ENCODE measurements around the gene MED13L.
A peak's percentile ranks its signal among the peaks of the same experiment; 100 is the strongest.
"Not testable (repeated sequence)": the region's sequence is repeated elsewhere in the genome, so short reads cannot be mapped to it uniquely, and the experiment has no call there.

MED13L gene

DNA sequence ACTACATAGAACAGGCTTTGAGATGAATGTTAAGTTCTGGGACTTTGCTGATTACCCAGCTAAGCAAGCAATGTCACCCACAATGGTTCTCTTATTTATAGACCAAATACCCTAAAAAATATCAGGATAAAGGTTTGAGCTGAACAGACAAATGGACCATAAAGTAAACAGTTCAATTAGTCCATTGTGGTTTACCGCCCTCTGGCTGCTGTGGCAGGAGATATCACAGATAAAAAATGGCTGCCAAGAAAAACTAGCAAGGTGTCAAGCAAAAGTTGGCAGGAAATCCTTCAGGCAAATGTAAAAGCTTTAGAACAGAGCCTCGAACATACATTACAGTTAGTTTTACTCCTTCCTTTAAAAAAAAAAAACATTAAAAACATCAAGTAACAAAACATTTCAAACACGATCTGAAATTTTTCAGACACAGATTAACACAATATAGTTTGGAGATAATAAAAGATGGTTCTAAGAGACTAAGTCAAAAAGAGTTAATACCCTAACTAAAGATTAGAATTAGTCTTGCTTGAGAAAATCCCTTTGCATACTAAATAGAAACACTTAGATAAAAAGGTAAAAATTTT is 41.3 kb downstream of the MED13L start:
- peak; percentile 77 for DNase-seq
- in situ Hi-C loops (cut with HindIII; ENCODE audit: low pct_ligation_motif_present, low pct_unique_long_range_greater_than_20kb, low sequenced_read_pairs), result no loop called here

DNA sequence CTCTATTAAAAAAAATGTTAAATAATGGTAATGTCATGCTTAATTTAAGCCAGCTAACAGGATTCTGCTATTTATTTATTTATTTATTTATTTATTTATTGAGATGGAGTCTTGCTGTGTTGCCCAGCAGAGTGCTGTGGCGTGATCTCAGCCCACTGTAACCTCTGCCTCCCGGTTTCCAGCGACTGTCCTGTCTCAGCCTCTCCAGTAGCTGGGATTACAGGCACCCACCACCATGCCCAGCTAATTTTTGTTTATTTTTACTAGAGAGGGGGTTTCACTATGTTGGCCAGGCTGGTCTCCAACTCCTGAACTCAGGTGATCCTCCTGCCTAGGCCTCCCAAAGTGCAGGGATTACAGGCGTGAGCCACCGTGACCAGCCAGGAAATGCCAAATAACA is 43.3 kb downstream of the MED13L start:
- in situ Hi-C loops (cut with HindIII; ENCODE audit: low pct_ligation_motif_present, low pct_unique_long_range_greater_than_20kb, low sequenced_read_pairs); DNase-seq: not testable (repeated sequence)

DNA sequence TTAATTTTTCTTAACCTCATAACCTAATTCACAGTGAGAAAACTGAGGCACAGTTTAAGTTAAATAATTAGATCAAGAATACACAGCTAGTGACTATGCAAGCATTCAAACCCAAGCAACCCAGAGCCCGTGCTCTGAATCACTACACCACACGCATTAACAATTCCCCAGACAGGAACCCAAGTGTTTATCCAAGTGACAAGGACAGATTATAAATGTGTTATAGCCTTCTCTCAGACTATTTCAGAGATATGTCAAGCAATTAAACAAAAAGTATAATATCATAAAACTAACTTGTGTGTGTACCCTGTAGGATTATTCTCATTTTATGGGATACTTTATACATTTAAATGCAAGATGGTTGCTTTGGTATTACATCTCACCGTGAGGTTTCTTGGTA is 43.8 kb downstream of the MED13L start:
- in situ Hi-C loops (cut with HindIII; ENCODE audit: low pct_ligation_motif_present, low pct_unique_long_range_greater_than_20kb, low sequenced_read_pairs), result no loop called here
- no peak for DNase-seq

DNA sequence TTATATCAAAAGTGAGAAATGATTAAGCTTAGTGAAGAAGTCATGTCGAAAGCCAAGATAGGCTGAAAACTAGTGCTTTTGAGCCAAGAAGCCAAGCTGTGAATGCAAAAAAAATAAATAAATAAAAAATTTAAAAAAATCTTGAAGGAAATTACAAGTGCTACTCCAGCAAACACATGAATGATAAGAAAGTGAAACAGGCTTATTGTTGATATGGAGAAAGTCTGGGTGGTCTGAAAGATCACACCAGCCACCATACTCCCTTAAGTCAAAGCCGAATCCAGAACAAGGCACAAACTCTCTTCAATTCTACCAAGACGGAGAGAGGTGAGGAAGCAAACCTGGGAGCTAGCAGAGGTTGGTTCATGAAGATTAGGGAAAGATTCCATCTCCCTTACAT is 49.7 kb downstream of the MED13L start:
- in situ Hi-C loops (cut with HindIII; ENCODE audit: low pct_ligation_motif_present, low pct_unique_long_range_greater_than_20kb, low sequenced_read_pairs), result no loop called here
- DNase-seq, result no peak

DNA sequence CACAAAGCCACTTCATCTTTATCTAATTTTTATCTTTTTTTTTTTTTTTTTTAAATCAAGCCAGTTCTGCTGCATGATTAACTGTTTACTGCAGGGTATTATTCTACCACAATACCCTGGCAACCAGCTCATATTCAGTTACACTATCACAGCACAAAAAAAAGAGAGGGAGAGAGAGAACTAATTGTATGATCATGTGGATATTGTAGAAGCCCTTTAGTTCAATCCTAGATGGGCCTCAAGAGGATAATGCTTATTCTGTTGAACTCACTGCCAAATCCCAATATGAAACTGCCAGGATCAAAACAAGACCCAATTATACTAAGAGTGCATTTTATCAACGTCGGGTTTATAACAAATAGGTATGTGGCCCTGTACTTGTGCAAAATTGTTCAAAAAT is 51.5 kb downstream of the MED13L start:
- in situ Hi-C loops (cut with HindIII; ENCODE audit: low pct_ligation_motif_present, low pct_unique_long_range_greater_than_20kb, low sequenced_read_pairs), result no loop called here
- DNase-seq, result no peak

DNA sequence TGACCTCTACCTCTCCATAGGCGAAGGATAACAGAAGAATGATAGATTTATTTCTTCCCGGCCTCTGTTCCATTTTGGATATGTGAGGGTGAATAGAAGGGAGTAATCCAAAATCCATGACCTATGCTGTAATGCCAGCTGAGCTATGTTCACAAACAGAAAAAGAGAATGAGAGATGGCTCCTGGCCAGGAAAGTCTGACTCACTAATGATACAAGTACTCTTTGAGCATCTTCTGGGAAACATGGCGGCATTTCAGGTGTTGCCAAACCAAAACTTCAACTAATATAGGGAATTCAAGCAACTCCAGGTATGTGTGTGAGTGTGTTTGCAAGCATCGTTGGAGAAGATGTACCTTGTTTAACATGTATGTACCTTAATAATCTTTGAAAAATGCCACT is 55.1 kb downstream of the MED13L start:
- peak; percentile 67 for DNase-seq
- in situ Hi-C loops (cut with HindIII; ENCODE audit: low pct_ligation_motif_present, low pct_unique_long_range_greater_than_20kb, low sequenced_read_pairs), result no loop called here

DNA sequence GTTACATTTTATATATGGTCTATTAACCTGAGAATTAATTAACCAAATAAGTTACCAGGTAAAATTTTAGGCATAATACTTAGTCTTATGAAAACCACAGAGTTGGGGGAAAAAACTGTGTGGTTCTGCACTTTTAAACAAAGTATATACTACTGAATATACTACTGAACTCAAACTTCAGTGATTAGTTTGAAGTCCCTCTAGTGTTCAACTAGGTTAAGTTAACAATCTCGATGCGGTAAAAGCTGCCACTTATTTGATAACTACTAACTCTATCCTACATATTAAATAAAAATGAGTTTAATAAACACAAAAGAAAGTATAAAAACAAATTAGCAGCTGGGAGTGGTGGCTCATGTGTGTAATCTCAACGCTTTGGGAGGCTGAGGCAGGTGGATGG is 56.7 kb downstream of the MED13L start:
- DNase-seq, result no peak
- in situ Hi-C loops (cut with HindIII; ENCODE audit: low pct_ligation_motif_present, low pct_unique_long_range_greater_than_20kb, low sequenced_read_pairs), result no loop called here

DNA sequence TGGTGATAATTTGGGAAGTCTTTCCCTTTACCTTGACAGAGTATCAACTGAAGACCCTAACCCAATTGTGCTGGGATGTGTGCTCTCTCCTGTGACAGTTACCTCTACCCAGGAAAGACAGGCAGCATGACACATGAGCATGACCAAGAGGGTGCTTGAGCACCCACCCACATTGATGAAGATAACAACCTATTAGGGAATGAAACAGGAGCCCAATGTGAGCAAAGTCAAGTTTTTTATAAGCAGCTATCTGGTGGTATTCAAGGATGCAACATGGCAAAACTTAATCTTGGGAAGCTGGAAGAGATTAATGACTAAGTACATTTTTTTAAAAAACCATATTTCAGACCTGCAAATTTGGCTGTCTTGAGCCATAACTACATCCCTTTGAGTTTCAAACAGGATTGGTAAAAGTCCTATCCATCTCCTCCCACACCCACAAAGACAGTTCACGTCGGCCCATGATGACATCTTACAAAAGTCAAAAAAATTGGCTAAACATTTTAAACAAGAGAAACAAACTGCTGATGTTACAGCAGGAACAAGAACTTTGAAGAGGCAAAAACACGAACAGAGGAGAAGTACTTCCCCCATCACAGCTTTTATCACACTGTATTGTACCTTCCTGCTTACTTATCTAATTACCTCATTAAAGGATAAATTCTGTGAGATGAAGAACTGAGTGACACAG is 60.3 kb downstream of the MED13L start:
- in situ Hi-C loops (cut with HindIII; ENCODE audit: low pct_ligation_motif_present, low pct_unique_long_range_greater_than_20kb, low sequenced_read_pairs), result no loop called here
- no peak for DNase-seq

DNA sequence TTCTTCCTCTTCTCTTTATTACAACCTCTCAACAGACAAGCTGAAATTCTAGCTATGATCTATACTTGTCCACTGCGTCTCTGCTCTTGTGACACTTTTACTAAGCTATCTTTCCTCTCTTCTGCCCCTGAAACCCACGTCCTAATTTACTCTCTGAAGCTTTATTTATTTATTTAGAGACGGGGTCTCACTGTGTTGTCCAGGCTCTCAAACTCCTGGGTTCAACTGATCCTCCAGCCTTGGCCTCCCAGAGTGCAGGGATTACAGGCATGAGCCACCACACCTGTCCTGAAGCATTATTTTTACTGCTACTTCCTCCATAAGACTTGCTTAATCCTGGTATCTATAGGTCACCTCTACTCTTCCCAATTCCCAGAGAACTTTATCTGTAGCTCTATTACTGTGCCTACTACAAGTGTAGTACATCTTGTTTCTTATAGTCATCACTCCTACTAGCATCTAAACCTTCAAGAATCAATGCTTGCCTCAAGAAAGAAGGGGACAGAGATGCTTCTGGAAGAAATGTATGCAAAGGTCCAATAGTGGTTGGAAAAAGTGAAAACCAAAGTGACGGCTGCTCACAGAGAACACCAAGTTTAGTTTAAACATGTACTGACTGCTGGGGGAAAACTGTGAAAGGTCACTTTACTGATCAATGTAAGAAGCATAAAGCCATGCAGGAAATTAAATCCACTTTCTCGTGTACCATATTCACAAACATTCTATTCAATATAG is 61.3 kb downstream of the MED13L start:
- in situ Hi-C loops (cut with HindIII; ENCODE audit: low pct_ligation_motif_present, low pct_unique_long_range_greater_than_20kb, low sequenced_read_pairs), result no loop called here
- no peak for DNase-seq

DNA sequence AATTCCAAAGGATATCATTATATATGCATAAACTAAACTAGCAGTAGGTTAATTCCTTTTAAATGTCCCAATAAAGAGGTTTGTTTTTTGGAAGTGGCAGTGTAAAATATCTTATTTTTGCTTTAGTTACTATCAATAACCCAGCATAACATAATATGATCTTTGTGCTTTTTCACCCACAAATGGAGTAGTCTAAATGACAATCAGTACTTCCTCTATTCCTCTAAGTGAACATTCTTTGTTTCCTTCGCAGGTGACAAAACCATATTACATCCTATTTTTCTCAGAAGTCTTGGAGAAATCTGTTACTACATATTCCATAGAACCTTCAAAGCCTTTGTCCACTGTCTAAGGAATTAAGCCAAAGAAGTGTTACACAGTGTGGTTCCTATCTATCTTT is 62.5 kb downstream of the MED13L start:
- in situ Hi-C loops (cut with HindIII; ENCODE audit: low pct_ligation_motif_present, low pct_unique_long_range_greater_than_20kb, low sequenced_read_pairs), result no loop called here
- DNase-seq, result no peak

DNA sequence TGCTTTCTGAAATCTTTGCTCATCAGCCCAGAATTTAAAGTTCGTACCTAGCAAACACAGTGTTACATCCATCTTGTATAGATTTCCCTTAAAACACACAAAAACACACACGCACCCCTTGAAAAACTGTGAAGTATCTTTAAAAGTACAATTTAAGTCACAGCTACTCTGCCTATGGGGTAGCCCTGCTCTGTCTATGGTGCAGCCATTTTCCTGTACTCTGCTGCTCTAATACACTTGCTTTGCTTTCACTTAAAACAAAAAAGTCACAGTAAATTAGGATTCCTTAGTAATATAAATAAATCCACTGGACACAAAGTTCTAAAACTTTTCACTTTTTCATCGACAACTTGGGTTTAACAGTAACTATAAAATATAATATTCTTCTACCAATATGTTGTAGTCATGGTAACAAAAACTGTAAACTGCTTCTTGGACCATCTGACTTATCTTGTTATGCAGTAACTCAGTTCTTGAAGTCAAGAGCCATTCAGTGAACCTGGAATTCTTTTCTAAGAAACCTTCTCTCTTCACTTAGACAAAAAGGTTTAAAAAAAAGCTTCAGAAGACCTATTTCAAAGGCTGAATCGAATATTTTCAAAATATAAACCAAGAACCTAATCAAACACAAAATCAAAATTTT is 63.5 kb downstream of the MED13L start:
- in situ Hi-C loops (cut with HindIII; ENCODE audit: low pct_ligation_motif_present, low pct_unique_long_range_greater_than_20kb, low sequenced_read_pairs), result no loop called here
- no peak for DNase-seq

DNA sequence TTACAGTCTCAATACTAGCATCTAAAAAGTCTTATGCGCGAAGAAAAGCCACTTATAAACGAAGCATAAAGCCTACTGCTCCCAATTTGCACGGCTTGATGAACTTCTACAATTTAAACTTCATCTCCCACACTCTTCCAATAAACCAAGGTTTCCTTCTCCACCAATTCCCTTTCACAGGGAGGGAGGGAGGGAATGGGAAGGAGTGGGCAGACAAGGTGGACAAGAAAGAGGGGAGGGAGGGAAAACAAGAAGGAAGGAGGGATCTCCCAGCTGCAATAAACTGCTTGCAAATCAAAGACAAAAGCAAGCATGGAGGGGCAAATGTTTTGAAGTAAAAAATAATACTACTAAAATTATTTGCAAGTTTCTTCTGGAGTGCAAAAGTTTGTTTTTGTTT is 64.5 kb downstream of the MED13L start:
- in situ Hi-C loops (cut with HindIII; ENCODE audit: low pct_ligation_motif_present, low pct_unique_long_range_greater_than_20kb, low sequenced_read_pairs), result no loop called here
- DNase-seq, result no peak

DNA sequence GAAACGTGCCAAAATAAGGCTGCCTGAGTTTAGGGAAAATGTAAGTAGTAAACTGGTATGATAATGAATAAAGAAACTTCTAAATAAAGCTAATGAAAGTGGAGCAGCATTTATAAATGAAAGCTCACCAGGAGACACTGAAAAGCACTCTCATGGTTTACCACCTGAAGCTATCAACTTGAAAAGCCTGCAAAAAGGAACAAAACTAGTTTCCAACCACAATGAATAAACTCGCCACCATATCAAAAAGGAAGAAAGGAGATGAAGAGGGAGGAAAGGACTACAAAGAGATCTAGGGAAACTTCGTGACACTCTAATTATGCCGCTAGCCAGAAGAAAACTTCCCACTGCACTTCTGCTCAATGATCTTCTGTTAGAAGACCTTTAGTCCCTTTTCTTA is 66.7 kb downstream of the MED13L start:
- in situ Hi-C loops (cut with HindIII; ENCODE audit: low pct_ligation_motif_present, low pct_unique_long_range_greater_than_20kb, low sequenced_read_pairs), result no loop called here
- no peak for DNase-seq

DNA sequence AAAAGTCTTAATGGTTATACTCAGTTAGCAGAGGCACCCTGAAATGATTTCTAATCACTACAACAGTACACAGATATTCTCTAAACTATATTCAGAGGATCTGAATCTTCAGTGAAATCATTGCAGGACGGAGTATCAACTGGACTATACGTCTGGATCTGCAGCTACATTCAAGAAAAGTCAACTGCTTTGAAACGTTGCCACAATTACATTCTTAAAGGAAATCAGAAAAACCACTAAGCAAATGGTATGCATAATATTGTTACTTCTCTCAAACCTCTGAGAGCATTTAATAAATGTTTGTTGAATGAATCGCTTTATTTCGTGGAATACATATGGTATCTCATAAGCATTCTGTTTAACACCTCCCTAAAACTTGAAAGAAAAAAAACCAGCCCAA is 67.4 kb downstream of the MED13L start:
- DNase-seq, result no peak
- in situ Hi-C loops (cut with HindIII; ENCODE audit: low pct_ligation_motif_present, low pct_unique_long_range_greater_than_20kb, low sequenced_read_pairs), result no loop called here

DNA sequence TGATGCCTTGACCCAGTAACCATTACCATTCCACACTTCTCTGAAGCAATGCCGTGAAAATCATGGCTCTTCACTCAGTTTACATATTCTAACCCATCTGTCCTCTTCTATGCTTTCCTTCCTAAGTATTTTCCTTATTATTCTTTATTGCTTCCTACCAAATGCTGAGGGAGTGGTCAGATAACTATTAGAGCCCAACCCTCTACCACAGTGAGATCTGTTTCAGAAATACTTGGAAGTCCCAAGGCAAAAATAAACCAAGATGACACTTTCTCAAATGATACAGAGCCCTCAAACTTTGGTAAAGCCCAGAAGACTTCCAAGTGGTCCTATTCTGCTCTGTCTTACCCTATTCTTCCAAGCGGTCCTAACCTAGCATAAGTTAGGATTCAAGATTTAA is 68.0 kb downstream of the MED13L start:
- in situ Hi-C loops (cut with HindIII; ENCODE audit: low pct_ligation_motif_present, low pct_unique_long_range_greater_than_20kb, low sequenced_read_pairs), result no loop called here
- DNase-seq, result no peak

DNA sequence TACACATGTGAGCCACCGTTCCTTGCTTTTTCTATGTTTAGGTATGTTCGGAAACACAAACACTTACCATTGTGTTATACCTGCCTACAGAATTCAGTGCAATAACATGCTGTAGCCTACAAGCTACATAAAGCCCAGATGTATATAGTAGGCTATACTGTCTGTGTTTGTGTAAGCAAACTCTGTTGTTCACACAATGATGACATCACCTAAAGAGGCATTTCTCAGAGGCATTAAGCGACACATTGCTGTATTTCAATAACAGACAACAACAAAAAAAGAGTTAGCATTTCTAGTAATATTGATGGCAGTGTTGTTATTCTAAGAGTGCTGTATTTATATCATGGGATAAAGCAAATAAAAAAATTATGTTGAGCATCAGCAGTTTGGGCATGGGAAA is 70.2 kb downstream of the MED13L start:
- in situ Hi-C loops (cut with HindIII; ENCODE audit: low pct_ligation_motif_present, low pct_unique_long_range_greater_than_20kb, low sequenced_read_pairs), result no loop called here
- DNase-seq, result no peak

DNA sequence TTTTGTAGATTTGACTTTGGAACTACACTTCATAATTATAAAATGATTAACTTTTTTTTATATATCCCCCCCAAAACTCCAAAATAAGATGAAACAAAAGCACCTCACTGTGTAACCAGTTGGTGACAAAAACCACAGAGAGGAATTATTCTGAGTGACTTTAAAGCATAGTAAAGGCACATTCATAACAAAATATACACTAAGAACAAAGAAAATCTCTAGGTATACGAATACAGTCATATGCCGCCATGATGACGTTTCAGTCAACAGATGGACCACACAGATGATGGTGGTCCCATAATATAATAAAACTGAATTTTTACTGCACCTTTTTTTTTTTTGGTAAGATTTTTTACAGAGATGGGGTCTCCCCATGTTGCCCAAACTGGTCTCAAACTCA is 70.7 kb downstream of the MED13L start:
- DNase-seq, result no peak
- in situ Hi-C loops (cut with HindIII; ENCODE audit: low pct_ligation_motif_present, low pct_unique_long_range_greater_than_20kb, low sequenced_read_pairs), result no loop called here

DNA sequence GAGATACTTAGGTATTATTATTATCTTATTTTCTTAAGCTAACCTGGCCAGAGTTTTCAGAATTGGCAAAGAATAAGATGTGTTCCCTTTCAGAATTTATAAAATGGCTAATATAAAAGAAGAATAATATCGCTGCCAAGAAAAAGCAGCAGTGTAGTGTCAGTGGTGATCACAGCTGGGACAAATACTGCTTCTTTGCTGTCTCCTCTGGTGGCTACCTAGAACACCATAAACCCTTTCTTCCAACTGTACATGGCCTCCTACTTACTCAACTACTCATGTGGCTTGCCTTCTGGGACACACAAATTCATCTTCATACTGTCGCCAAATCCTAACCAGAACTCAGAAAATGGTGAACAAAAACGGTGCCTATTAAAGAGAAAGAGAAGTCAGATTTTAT is 72.7 kb downstream of the MED13L start:
- in situ Hi-C loops (cut with HindIII; ENCODE audit: low pct_ligation_motif_present, low pct_unique_long_range_greater_than_20kb, low sequenced_read_pairs), result no loop called here
- no peak for DNase-seq

DNA sequence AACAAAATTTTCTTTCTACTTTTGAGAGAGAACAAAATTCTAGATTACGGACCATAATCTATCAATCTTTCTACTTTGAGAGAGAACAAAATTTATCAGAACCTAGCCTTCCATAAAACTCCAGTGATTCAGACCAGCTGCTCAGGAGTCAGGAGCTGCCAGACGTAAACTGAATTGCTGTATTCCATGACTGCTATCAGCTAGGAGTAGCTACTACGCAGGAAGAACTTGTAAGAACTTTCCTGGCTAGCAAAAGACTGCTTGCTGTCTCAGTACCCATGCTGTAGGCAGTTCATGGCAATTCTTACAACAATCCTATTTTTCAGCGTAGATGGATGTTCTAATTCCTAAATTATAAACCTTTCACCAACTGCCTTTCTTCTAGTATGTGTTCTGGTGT is 73.3 kb downstream of the MED13L start:
- DNase-seq, result no peak
- in situ Hi-C loops (cut with HindIII; ENCODE audit: low pct_ligation_motif_present, low pct_unique_long_range_greater_than_20kb, low sequenced_read_pairs), result no loop called here

DNA sequence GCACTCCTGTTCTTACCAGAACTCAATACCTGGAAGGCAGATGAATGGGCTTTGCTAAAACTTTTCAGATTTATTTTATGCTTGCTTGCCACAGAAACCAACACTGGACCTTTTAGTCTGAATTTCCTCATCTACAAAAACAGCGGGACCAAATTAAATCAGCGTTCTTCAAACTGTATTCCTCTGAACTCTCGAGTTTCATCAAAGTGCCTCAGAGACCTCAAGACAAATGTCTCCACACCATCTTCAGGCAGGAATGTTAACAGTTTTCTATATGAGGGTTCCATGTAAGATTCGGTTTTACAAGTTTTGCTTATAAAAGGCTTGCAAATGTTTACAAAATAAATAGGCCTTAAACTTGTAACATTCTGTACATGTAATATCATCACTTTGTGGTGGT is 74.6 kb downstream of the MED13L start:
- no peak for DNase-seq
- in situ Hi-C loops (cut with HindIII; ENCODE audit: low pct_ligation_motif_present, low pct_unique_long_range_greater_than_20kb, low sequenced_read_pairs), result no loop called here
